KBM-7 (cell line): ENCODE measurements around the gene BLOC1S4.
A peak's percentile ranks its signal among the peaks of the same experiment; 100 is the strongest.

Experiments used
- DNase-seq: peaks from one replicate; pipeline ENCODE4 v3.0.0-alpha.2; 2015
- in situ Hi-C: fragments of 300-500 bp; cut with MboI; formaldehyde crosslinking; loops from 2 replicates; pipeline ENCODE4 v1.14.3; 2020; ENCODE audit warnings: low sequenced_read_pairs, low pct_unique_long_range_greater_than_20kb, mixed read lengths

BLOC1S4 gene

DNA sequence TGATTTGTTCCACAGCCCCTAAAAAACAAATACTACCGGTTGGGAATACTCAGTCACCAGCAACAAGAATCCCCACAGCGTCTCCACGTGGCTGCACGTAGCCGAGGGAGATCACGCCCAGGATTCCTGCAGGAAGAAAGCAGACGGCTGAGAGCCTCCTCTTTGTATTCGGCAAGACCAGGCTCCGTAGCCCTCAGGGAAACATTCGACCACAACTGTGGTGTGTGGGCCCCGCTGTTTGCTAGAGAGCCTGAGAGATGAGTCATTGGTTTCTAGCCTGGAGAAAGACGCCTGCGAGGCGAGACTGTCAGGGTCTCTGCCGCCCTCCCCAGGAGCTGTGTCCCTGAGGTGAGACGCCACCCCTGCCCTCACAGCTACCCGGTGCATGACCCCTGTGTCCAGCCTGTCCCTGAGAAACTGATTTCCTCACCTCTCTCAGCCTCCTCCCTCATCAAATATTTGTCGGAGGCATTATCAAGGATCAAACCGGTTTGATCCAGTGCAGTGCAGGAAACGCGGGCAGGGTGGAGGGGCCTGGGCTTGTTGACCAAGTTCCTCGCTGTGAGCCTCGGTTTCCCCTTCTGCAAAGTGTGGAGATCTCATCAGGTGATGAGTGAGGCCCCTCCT, 27.0 kb upstream of the BLOC1S4 start:
- peak; percentile 85 for DNase-seq
- in situ Hi-C loops: no loop called here

DNA sequence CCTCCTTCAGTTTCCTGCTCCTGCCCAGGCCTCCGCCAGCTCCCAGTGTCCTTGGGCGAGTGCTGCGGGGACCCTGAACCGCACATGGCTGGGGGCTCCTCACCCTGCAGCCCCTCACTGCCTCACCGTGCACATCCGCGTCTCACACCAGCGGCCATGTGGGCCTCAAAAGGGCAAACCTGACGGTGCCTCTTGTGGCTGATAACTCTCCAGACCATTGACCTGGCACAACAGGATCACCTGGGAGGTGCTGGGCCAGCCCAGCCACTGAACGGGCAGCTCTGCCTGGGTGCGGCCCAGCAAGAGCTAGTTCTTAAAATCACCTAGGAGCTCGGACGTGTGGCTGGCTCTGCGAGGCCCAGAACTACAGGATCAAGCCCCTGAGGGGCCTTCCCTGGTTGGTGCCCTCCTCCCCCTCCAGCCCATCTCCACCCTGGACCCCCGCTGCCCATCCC, 26.4 kb upstream of the BLOC1S4 start:
- in situ Hi-C loops: no loop called here
- DNase-seq: no peak

DNA sequence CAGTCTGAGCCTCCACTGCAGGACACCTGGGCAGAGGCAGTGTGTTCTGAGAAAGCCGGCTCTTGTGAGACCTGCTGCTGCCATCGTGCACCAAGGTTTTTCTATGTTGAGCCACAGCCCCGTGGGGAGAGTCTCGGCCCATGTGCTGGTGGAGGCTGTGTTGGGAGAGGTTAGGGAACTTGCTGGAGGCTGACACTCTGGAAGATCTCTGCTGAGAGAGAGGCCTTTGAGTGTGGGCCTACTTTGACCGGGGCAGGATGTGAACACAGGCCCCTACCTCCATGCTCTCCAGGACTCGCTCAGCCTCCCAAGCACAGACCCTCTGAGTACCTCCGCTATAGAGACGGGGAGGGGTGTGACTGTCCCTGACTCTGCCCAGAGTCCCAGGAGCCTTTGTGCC, 23.6 kb upstream of the BLOC1S4 start:
- in situ Hi-C loops: no loop called here
- DNase-seq: no peak

DNA sequence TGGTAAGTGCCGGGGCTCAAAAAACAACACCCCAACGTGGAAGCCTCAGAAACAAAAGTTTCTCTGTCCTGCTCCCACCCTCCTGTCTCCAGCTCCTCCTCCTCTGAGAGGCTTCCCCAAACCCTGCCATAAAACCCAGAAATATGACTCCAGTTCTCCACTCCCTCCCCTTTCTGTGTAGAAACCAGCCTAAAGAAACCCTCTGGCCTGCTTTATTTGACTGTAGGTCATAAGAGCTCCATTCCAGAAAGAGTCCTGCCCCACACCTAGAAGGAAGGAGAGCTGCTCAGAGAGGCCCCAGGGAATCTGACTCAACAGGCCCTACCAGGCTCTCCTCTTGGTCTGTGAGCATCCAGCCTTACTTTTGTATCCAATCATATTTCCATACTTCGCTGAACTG, 23.2 kb upstream of the BLOC1S4 start:
- no peak for DNase-seq
- in situ Hi-C loops: no loop called here

DNA sequence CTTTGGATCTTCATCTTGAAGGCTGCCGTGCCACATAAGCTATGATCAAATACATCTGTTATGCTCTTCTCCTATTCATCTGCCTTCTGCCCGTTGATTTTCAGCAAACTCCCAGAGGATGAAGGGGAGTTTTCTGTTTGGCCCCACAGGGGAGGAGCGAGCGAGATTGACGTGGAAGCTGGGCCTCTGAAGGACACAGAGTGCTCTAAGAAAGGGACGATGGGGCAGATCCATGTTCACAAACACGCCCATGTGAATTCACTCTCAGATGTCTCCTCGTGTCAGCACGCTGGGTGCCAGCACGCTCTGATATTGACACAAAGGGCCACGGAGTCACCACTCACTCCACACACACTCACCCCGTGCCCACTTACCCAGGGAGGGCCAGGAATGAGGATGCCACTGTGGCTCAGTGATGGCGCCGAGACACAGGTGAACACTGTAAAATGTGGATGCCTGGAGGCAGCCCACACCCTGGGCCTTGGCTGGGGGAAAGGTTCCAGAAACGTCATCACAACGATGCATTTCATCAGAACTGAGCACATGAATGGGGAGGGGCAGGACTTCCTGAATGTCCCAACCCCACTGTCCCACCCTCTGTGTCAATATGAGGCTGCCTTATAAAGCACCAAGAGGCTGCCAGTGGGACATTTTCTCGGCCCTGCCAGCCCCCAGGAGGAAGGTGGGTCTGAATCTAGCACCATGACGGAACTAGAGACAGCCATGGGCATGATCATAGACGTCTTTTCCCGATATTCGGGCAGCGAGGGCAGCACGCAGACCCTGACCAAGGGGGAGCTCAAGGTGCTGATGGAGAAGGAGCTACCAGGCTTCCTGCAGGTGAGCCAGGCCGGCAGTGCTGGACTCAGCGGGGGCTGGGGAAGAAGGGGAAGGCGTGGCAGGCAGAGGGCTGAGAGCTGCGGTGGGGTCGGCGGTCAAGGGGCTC, 22.5 kb upstream of the BLOC1S4 start, which contains the start of gene S100P:
TSS of gene S100P (plus strand) at position 648 of the 946 bp plus-strand sequence. CDS start at position 703, 55 bp downstream.
- in situ Hi-C loops: no loop called here

DNA sequence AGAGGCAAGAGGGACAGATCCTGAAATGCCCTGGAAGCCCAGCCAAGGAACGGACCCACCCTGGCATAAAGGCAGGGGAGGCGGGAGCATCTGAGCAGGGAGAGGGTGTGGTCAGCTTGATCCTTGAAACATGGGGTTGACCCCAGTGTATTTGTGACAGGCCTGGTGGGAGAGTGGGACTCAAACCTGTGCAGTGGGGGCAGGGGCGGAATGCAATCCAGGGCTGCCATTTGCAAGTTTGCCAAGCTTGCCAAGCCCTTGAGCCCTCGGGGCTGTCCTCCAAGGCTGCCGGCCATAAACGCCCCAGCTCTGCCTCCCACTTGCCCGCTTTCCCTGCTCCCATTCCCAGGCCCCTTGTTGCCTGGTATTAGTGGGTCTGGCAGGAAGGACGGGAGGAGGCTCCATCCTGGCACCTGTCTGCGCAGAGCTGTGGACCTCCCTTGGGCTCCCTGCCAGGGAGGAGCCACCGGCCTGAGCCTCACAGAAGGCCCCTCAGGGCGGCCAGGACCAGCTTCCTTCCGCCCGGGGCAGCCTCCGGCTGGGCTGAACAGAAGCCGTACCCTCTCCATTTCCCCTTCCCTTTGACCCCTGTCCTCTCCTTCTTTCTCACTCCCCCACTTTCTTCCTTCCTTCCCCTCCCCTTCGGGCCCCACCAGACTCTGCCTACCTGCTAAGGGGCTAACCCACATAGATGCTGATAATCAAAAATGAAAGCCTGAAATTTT, 21.6 kb upstream of the BLOC1S4 start:
- in situ Hi-C loops: no loop called here
- peak; percentile 54 for DNase-seq

More for the DNA sequence above, 22.5 kb upstream of the BLOC1S4 start, which contains the start of gene S100P:
- no peak for DNase-seq

DNA sequence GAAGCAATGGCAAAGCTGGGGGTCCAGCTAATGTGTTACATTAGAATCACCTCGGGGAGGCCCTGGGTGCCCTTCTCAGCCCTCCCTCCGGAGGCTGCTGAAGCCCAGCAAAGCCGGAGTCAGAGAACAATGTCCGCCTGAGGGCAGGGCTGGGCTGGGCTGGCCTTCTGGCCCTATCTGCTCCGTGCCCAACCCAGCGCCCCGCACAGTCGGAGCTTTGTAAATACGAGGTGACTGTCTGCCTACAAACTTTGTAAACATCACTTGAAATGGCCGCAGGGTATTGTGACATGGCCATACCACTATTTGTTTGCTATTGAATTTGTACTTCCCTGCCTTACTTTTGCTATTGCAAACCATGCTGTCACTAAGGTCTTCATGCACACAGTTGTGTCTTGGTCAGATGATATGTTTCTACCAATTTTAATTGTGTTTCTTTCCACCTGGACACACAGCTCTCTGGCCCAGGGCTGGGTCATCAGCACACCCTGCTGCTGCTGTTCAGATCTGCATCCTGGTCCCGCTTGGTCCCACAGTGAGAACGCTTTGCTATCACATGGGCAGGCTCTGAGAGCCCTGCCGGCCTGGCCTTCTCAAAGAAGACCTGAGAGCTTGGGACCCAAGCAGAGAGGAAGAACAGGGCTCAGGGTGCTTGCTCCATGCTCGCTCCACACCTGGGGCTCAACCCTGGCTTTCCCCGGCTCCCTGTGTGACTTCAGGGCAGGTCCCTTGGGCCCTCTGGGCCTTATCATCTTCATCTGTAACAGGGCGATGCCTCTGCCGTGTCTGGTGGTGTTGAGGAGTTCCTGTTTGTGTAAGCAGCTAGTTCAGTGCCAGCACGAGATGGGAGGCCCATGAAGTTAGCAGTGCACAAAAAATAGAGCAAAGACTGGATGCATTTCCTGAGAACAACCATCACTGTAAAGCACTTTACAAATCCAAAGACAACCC, 20.0 kb upstream of the BLOC1S4 start:
- peak; percentile 72 for DNase-seq
- in situ Hi-C loops: no loop called here

DNA sequence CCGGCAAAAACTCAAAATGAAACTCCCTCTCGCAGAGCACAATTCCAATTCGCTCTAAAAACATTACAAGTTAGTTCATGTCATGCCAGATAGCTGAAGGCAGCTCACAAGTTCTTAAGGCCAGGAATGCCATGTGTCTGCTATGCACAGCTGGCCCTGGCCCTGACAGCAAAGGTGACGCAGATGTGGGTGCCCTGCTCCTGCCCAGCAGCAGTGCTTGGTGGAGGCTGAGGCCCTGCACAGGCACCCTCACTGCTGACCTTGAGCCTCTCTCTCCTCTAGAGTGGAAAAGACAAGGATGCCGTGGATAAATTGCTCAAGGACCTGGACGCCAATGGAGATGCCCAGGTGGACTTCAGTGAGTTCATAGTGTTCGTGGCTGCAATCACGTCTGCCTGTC, 19.4 kb upstream of the BLOC1S4 start:
- in situ Hi-C loops: no loop called here
- DNase-seq: no peak

DNA sequence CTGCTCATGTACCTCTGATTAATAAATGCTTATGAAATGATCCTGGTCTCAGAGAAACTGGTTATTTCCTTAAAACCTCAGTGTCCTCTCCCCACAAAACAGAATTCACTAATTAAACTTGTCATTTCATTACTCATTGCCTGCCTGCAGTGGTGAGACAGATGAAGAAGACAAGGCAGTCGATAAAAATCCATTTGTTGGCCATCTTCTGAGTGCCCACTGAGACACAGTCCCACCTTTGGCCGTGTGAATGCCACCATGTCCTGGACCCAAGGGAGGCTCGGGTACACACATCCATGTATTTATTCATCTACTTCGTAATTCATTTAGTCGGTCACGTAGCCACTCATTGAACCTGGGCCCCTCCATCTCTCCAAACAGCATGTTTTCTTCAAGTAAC, 18.8 kb upstream of the BLOC1S4 start:
- in situ Hi-C loops: no loop called here
- no peak for DNase-seq

DNA sequence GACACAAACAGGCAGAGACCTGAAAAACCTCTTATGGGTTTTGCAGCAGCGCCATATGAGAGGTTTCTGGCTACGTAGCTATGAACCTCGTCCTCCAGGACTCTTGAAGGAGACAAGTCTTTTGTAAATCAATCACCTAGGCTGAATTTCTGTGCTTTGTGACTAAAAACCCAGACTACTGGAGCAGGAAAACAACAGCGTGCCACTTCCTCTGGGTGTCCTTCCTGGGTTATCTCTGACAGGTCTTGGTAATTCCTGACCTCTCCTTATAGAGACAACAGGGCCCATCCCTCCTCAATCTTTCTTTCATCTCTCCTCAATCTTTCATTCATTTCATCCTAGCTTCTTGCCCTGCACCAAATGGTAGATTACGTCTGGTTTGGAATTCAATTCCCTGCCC, 16.6 kb upstream of the BLOC1S4 start:
- in situ Hi-C loops: no loop called here

DNA sequence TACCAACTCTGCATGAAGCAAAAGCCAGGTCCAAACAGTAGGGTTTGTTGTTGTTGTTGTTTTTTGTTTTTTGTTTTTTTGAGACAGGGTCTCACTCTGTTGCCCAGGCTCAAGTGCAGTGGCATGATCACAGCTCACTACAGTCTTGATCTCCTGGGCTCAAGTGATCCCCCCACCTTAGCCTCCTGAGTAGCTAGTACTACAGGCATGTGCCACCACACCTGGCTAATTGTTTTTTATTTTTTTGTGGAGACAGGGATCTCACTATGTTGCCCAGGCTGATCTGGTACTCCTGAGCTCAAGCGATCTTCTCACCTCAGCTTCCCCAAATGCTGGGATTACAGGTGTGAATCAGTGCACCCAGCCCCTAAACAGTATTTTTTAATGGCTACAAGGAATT, 16.1 kb upstream of the BLOC1S4 start:
- DNase-seq: no peak
- in situ Hi-C loops: no loop called here

More for the DNA sequence above, 16.6 kb upstream of the BLOC1S4 start:
- DNase-seq: no peak

DNA sequence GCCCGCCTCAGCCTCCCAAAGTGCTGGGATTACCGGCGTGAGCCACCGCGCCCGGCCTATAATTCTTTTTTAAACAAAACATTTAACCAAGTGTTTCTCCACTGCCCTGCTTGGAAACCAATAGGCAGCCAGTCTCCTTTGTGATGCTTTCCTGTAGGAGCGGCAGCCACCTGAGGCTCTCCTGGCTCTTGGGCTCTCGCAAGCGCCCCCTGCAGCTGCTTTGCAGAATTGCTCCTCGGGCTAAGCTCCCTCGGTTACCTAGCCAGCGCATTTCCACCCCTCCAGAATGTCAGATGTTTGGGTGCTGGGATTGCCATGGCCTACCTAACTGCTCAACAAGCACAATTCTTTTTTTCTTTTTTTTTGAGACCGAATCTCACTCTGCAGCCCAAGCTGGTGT, 14.6 kb upstream of the BLOC1S4 start:
- DNase-seq: no peak
- in situ Hi-C loops: no loop called here

DNA sequence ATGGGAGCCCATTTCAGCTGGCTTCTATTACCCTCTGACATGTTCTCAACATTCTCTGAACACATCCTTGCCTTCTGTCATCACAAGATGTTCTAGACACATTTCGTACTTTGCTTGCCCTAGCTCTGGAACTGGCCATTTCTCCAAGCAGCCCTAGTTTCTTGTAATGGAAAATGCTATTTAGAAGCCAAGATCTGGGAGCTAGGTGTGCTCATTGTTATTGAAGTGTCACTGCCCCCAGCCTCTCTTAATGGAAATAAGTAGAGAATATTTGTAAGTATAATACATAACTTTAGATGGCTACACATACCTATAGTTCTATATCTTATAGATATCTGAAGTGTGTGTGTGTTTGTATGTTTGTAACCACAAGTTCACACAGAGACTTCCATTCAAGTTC, 13.2 kb upstream of the BLOC1S4 start:
- in situ Hi-C loops: no loop called here
- DNase-seq: no peak

DNA sequence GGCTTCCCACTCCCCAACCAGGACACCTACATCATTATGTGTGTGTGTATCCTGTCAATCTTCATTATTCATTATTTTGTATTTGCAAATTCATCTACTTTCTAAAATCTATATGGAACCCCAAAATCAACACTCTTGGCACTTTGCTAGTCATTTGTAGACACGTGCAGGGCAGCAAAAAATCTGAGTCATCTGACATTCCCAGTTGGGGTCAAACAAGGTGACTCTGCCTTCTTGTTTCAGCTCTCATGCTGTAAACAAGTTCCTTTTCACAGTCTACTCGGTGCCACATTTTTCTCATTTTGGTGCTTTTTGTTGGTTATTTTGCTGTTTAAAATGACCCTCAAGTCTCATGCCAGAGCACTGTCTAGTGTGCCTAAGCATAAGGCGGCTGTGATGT, 12.2 kb upstream of the BLOC1S4 start:
- in situ Hi-C loops: no loop called here
- no peak for DNase-seq

DNA sequence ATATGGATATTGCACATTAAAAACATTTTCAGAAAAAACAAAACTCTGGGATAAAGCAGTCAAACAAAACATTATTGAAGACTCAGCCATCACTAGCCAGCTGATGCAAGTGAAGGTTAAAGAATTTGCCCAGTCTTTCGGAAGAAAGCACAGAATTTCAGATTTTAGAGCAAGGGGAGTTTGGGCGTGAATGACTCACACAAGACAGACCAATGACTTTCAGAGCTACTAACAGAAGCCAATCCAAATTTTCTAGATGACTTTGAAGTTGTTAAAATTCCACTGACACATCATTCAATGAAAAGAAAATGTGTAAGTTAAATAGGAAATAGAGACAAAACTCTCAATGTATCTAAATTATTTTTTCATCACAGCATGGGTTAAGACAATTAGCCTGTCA, 10.3 kb upstream of the BLOC1S4 start:
- DNase-seq: no peak
- in situ Hi-C loops: no loop called here

DNA sequence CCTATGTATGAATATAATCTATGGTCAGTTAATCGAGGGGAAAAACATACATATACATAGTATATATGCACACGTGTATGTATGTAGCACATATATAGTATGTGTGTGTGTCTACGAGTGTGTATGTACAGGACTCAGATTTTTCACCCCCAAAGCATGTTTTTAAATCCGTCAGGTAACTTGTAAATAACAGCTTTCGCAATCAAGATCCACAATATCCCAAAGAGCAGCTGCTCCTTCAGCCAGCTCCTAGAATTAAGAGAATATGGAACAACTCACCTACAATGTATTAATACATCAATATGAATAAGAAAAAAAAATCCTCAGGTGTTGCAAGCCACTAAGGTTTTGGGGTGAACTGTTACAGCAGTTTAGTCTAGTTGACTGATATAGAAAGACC, 9.8 kb upstream of the BLOC1S4 start:
- in situ Hi-C loops: no loop called here
- DNase-seq: no peak

DNA sequence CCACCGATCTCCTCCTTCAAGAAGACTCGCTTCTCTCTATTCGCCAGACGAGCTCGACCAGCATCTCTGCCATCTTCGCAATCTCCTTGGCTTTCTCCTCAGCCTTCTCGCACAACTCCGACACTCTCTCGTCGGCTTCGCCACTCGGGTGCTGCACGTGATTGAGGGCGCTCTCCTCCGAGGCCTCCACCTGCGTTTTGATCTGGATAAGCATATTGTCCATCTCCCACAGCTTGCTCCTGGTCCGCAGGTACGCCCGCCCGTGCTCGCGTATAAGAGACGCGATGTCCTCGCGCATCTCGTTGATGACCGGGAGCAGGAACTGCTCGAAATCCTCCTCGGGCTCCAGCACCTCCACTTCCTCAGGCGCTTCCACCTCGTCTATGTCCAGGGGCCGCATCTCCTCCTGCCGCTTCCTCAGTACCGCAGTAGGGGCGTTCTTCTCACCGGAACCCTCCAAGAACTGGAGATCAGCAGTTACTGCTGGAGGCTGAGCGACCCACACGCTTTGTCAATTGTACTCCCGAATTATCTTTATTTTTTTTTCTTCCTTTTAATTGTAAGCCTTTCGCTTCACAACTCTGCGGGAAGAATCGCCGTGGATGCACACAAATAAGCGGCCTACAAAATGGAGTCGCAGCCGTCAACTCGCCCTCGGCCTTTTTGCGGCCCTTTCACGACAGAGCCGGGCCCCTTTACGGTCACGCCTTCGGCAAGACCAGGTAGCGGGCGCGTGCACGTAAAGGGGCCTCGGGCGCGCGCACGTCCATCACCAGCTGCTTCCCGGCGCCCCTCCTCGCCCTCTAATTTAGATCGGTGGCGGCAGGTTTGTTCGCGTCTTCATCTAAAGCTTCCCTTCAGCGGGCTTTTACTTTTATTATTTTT, 6.5 kb upstream of the BLOC1S4 start, which contains the start of gene MRFAP1L1:
TSS of gene MRFAP1L1 (minus strand) at position 636 of the 885 bp plus-strand sequence. CDS start at position 400, 236 bp downstream.
- in situ Hi-C loops: no loop called here
- peak; percentile 97 for DNase-seq

DNA sequence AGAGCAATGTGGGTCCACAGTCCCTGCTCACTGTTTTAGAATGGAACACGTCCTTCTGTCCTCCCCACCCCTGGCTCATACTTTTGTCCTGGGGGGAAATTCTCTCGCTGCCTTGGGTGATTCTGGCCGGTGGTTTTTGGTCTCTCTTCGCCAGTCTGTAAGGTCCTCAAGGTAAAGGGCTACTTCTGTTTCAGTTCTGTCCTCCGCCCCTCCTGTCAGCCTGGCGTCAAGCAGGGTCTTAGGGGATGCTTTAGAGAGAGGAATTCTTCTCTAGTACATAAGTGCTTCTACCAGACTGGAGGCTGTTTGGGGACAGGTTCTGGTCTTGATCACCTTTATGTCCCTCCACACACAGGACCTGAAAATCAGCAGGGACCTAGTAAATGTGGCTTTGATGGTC, 5.7 kb upstream of the BLOC1S4 start:
- DNase-seq: no peak
- in situ Hi-C loops: no loop called here
